GM19468 (cell line): ENCODE results near the gene FOXO6.

ENCODE experiments used
- ATAC-seq: cut with Tn5 transposase; IDR thresholded peaks from one replicate; pipeline ENCODE4 v1.9.1; 2021; ENCODE audit warnings: mild to moderate bottlenecking, moderate library complexity, moderate number of reproducible peaks; ENCODE audit not compliant: unreplicated experiment; ENCODE audit errors: extremely low read depth

FOXO6 gene

GRCh38 chr1:41360786-41361494, at the start of gene FOXO6:
Gene FOXO6, plus strand, starts transcription at chr1:41361434.
- peak; percentile 86 for ATAC-seq

- ATAC-seq, result no peak
These were observed 48.1 kb upstream of the FOXO6 start for GRCh38 chr1:41312991-41313645.

DNA sequence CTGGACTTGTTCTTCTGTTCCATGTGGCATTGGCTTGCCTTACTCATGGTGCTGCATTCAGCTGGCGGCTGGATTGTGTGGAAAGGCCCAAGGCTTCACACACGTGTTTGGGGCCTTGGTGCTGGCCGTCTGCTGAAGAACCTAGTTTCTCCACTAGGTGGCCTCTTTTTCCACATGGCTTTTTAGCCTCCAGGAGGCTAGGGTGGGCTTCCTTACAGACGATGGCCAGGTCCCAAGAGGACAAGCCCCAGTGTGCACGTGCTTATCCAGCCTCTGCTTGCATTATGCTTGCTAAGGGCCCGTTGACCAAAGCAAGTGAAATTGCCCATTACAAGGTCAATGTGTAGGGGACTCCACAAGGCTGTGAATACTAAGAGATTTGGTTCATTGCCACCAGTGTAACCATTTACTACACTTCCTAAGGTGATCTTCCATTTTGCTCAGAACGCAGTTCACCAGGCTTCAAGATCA, 47.5 kb upstream of the FOXO6 start:
- no peak for ATAC-seq

DNA sequence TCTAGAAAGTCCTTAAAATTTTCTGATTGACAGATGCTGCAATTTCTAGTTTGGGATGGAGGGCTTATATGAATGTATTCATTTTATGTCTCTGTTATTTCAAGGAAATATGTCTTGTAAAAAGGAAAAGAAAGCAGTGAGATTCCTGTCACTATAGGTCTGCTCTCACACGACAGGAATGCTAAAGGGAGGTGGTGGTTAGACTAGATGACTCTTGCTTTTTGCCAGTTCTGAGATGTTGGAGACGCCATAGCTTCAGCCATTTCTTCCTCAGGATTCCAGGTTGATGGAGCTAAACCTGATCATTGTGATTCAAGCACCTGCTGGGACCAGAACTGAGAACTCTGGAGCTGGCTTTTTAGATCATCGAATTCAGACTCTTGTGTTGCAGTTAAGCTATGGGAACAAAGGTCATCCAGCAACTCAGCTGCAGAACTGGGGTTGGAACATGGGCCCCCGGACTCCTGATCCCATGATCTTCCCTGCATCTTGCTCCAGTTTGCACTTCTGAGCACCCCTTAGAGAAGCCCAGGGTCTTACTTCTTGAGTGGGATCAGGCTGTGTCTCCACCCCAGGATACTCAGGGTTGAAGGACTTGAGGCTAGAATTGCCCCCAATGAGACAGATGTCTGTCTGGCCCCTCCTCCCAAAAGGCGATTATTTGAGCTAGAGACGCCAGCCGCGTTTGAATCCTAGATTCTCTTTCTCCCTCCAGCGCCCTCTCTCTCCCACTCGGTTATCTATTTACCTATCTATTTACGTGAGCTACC, 46.7 kb upstream of the FOXO6 start:
- ATAC-seq, result no peak

GRCh38 chr1:41315146-41315822, 46.0 kb upstream of the FOXO6 start:
- no peak for ATAC-seq

DNA sequence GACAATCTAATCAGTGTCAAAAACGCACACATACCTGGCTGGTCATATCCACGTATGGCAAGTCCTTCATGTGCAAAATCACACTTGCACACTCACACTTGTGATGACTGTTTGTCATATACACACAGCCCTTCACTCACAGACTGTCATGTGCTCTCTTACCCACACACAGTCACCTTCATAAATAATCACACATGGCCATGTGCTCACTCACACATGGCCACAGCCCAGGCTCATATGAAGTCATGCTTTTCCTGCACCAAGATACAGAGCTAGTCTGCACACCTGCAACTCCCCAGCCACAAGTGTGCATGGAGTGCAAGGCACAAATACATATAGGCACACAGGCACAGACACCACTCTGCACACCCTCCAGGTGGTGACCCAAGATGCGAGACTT, 45.4 kb upstream of the FOXO6 start:
- no peak for ATAC-seq

DNA sequence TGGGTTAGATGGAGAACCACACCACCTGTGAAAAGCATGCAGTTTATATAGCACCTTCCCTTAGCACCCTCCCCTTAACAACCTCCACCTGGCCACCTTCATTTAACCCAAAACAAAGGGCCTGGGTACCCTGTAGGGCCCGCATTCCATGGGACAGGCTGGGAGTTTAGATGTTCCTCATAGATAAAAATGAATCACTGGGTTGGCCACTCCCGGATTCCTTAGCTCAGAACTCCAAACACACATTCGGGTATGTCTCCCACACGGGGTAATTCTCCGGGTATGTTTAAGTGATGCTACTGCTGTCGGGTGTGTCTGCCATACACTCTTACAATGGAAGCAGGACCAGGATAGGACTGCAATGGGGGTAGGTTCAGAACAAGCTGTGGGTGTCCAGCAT, 43.9 kb upstream of the FOXO6 start:
- no peak for ATAC-seq

DNA sequence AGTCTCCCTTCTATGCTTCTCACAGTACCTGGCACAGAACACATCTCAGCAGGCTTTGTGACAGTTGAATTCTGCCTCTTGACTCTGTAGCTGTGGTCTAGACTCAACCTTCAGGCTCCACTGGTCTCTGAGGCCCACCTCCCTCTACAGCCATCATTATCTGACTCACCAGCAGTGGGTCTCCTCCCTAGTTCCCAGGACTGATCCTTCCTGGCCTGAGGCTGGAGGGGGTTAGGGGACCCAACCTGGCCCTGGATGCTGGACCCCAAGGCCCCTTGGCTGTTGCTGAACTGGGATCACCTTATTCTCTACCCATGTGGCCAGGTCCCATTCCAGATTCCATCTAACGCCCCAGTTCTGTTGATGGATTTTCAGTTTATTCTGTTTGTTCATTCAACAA, 43.1 kb upstream of the FOXO6 start:
- ATAC-seq, result no peak

DNA sequence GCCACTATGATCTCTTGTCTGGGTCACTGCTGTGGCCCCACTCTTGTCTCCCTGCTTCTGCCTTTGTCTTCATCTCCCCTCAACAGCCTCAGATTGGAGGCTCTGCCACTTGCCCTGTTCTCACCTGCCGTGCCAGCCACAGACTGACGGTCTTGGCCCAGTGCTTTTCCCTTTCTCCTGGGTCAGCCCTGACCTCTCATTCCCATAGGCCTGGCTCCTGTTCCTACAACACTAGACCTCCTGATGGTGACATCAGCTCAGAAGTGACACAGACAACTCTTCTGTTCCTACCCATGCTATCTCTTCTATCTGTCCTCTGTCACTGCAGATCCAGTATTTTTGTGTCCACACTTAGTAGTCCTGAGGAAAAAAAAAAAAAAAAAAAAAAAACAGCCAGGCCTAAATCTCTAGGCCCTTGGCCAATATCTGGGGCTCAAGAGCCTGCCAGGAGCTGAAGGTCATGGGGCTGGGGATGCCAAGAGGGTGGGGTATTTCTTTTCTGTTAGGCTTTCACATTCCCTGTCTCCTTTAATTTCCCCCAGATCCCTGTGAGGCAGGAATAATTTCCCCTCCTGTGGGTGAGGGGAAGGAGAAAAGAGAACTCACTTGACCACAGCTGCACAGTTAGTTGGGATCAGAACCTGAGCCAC, 42.0 kb upstream of the FOXO6 start:
- no peak for ATAC-seq

DNA sequence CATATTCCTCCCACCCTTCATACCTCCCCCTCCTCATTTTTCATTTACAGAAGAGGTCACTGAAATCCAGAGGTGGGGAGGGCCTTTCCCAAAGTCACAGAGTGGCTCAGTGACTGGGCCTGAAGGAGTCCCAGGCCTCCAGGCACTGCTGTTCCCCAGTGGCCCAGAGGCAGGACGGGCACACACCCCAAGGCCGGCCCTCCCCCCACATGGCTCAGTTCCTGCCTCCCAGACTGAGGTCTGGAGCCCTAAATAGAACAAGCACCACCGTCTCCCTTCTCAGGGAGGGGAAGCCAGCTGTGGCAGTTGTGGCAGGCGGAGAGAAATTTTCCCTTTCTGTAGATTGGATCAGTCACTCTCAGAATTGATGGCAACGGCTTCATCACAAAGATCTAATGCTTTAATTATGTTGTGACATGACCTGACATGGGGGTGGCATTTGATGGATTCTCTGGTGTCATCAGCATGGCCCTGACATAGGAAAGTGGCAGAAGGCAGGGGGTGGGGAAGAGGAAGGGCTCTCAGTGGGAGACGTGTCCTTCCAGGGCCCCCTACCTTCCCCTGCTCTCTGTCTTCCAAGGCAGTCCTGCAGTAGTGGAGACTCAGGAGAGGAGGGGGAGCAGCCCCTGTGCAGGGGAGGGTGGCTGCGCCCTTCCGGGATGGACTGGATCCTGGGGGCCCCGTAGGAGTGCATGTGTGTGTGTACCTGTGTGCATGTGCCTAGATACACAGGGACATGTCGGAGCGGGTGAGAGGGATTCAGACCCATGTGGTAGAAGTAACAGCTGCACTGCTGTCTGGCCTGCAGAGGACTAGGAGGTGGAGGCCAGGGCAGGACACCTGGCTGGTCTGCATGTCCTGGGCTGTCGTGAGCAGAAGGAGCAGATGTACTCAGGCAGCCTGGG, 41.2 kb upstream of the FOXO6 start:
- no peak for ATAC-seq

- ATAC-seq, result no peak
These were observed 40.1 kb upstream of the FOXO6 start for GRCh38 chr1:41320895-41321676.

- no peak for ATAC-seq
These were observed 39.1 kb upstream of the FOXO6 start for GRCh38 chr1:41322101-41322661.

- no peak for ATAC-seq
These were observed 38.4 kb upstream of the FOXO6 start for GRCh38 chr1:41322835-41323234.

GRCh38 chr1:41323243-41323642, 38.0 kb upstream of the FOXO6 start:
- ATAC-seq, result no peak

DNA sequence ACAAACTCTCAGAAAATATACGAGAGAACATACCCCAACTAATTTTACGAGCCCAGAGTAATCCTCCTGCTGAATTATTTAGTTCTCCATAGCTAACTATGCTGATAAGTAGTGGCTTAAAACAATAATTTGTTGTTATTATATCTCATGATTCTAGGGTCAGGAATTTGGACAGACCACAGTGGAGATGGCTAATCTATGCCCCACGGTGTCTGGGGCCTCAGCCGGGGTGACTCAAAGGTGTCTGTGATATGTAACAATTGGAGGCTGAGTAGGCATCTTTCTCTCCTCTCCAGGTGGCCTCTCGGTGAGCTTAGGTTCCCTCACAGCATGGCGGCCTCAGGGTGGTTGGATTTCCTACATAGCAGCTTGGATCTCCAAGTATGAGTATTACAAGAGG, 35.4 kb upstream of the FOXO6 start:
- no peak for ATAC-seq

- no peak for ATAC-seq
These were observed 33.7 kb upstream of the FOXO6 start for GRCh38 chr1:41327383-41327999.

DNA sequence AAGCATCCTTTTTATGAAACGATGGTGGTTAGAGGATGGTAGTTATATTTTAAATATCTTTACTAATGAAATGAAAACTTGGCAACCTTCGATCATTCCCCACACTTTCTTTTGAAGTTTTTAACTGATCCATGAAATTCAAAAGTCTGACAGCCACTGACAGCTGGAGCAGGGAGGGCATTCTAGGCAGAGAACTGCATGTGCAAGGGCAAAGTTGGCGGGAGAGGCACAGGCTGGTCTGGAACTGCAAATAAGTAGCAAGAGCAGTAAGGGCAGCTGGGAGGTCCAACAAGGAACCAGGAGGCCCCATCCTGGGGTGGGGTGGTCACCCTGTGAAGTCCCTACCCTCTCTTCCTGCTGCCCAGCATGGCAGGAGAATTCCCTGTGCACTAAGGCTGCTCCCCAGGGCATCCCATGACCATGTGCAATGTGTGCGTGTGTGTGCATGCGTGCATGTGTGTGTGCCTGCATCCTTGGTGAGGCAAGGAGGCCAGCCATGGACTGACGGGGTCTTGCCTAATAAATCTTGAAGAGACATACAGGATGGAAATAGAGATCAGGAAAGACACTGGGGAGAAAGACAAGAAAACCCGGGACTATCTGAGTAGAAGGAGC, 33.1 kb upstream of the FOXO6 start:
- ATAC-seq, result no peak
